Left renal pelvis (tissue), 4 donors: ENCODE measurements around the gene VWA3B. TPM values are rescaled to one million over a fixed set of nuclear protein-coding genes. Genes with fewer than 3 reads are reported as not detected.
A peak's percentile ranks its signal among the peaks of the same experiment; 100 is the strongest.
"Not testable (repeated sequence)": the region's sequence is repeated elsewhere in the genome, so short reads cannot be mapped to it uniquely, and the experiment has no call there.

Experiments used
- DNase-seq, 4 donors: peaks; one replicate each; pipeline ENCODE4 v3.0.0-alpha.2; 2013; ENCODE audit warnings: low read depth in 4 of 4, low spot score in 3 of 4
- polyA plus RNA-seq, 4 donors: library from polyadenylated mRNA; unstranded; fragments of 120-200 nt; gene quantifications; one replicate each; pipeline ENCODE4 v1.2.1, GENCODE V29; 2013; ENCODE audit not compliant: insufficient read length in 4 of 4

The VWA3B gene
- polyA plus RNA-seq, 4 donors, result 0.26 to 0.94 (median 0.70) TPM

GRCh38 chr2:98241592-98241991 is 154.6 kb downstream of the VWA3B start:
- DNase-seq, result no peak

- no peak for DNase-seq
Observed at GRCh38 chr2:98242003-98242402, 155.0 kb downstream of the VWA3B start.

- no peak for DNase-seq
Observed at GRCh38 chr2:98245491-98245890, 158.5 kb downstream of the VWA3B start.

- DNase-seq, result no peak
Observed at GRCh38 chr2:98247383-98247782, 160.4 kb downstream of the VWA3B start.

GRCh38 chr2:98252038-98252773 is 165.2 kb downstream of the VWA3B start:
- DNase-seq, result no peak

GRCh38 chr2:98253461-98254070 is 166.6 kb downstream of the VWA3B start:
- DNase-seq, result no peak

GRCh38 chr2:98254504-98255059 is 167.6 kb downstream of the VWA3B start:
- DNase-seq, result no peak

- DNase-seq, result no peak
Observed at GRCh38 chr2:98258906-98259305, 171.9 kb downstream of the VWA3B start.

GRCh38 chr2:98263362-98263761 is 176.4 kb downstream of the VWA3B start:
- no peak for DNase-seq

GRCh38 chr2:98268225-98268624 is 181.3 kb downstream of the VWA3B start:
- not testable (repeated sequence) for DNase-seq

- DNase-seq, result peak in 1 of 4 donors; percentile 14
Observed at GRCh38 chr2:98269274-98269673, 182.3 kb downstream of the VWA3B start.

- DNase-seq, result no peak
Observed at GRCh38 chr2:98269830-98270229, 182.9 kb downstream of the VWA3B start.

GRCh38 chr2:98277162-98277859 is 190.3 kb downstream of the VWA3B start:
- no peak for DNase-seq

GRCh38 chr2:98278074-98278473 is 191.1 kb downstream of the VWA3B start:
- DNase-seq, result no peak

GRCh38 chr2:98280376-98281102 is 193.6 kb downstream of the VWA3B start:
- peak in 3 of 4 donors; percentile 29 to 42 (median 39) for DNase-seq

- no peak for DNase-seq
Observed at GRCh38 chr2:98281607-98282006, 194.6 kb downstream of the VWA3B start.

- DNase-seq, result no peak
Observed at GRCh38 chr2:98282109-98282508, 195.1 kb downstream of the VWA3B start.

GRCh38 chr2:98293030-98293429 is 206.1 kb downstream of the VWA3B start:
- no peak for DNase-seq

- DNase-seq, result no peak
Observed at GRCh38 chr2:98293931-98294687, 207.1 kb downstream of the VWA3B start.

GRCh38 chr2:98294711-98295110 is 207.7 kb downstream of the VWA3B start:
- DNase-seq, result no peak
